Measurements from ENCODE around the gene FOXQ1.

The FOXQ1 gene

DNA sequence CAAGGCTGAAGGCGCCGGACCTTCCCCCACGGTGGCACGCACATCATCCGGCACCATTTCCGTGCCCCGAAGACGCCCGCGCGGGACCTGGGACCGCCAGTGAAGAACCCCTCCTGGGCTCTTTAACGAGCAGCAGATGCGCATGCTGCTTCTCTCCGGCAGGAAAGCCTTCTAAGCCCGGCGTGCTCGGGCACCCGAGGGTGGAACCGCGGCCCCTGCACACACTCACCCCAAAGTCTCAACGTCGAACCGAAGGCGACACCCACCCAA is 240 bp downstream of the FOXQ1 start (continued):
- TF ChIP-seq, protein P1, sequence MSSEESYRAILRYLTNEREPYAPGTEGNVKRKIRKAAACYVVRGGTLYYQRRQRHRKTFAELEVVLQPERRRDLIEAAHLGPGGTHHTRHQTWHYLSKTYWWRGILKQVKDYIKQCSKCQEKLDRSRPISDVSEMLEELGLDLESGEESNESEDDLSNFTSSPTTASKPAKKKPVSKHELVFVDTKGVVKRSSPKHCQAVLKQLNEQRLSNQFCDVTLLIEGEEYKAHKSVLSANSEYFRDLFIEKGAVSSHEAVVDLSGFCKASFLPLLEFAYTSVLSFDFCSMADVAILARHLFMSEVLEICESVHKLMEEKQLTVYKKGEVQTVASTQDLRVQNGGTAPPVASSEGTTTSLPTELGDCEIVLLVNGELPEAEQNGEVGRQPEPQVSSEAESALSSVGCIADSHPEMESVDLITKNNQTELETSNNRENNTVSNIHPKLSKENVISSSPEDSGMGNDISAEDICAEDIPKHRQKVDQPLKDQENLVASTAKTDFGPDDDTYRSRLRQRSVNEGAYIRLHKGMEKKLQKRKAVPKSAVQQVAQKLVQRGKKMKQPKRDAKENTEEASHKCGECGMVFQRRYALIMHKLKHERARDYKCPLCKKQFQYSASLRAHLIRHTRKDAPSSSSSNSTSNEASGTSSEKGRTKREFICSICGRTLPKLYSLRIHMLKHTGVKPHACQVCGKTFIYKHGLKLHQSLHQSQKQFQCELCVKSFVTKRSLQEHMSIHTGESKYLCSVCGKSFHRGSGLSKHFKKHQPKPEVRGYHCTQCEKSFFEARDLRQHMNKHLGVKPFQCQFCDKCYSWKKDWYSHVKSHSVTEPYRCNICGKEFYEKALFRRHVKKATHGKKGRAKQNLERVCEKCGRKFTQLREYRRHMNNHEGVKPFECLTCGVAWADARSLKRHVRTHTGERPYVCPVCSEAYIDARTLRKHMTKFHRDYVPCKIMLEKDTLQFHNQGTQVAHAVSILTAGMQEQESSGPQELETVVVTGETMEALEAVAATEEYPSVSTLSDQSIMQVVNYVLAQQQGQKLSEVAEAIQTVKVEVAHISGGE (tag by site-specific recombination; conservative IDR thresholded peaks at IDR 0.05; ENCODE audit: low read depth): peak; percentile 37
- TF ChIP-seq ZBTB48 (tag by site-specific recombination; IDR thresholded peaks at IDR 0.05): no peak
- TF ChIP-seq ZEB2 (tag by site-specific recombination; IDR thresholded peaks at IDR 0.05): 0 out of 2 replicates have a peak, but pooled peaks have one; percentile 10
- no peak for TF ChIP-seq TCF7L2 (IDR thresholded peaks at IDR 0.05; ENCODE audit: borderline replicate concordance, low read depth, low read length)
- TF ChIP-seq SP2 (tag by site-specific recombination; IDR thresholded peaks at IDR 0.05): no peak
- TF ChIP-seq ZBTB8A (tag by site-specific recombination; IDR thresholded peaks at IDR 0.05): peak; percentile 93
- no peak for TF ChIP-seq ZNF391 (tag by site-specific recombination; IDR thresholded peaks at IDR 0.05; ENCODE audit: borderline replicate concordance, low read depth)
- TF ChIP-seq ZNF747 (tag by site-specific recombination; IDR thresholded peaks at IDR 0.05): no peak
- no peak for TF ChIP-seq ZNF544 (tag by site-specific recombination; IDR thresholded peaks at IDR 0.05)
- TF ChIP-seq ZNF76 (tag by site-specific recombination; IDR thresholded peaks at IDR 0.05; ENCODE audit: borderline replicate concordance, low read depth): peak; percentile 30; the same call in 1 of the 2 replicates
- TF ChIP-seq ZNF223 (tag by site-specific recombination; IDR thresholded peaks at IDR 0.05): no peak
- peak; percentile 35; the same call in 1 of the 2 replicates for TF ChIP-seq ZNF341 (tag by site-specific recombination; IDR thresholded peaks at IDR 0.05; ENCODE audit: low read depth)
- TF ChIP-seq ZNF211 (tag by site-specific recombination; IDR thresholded peaks at IDR 0.05; ENCODE audit: low read depth): no peak
- TF ChIP-seq, protein P2, sequence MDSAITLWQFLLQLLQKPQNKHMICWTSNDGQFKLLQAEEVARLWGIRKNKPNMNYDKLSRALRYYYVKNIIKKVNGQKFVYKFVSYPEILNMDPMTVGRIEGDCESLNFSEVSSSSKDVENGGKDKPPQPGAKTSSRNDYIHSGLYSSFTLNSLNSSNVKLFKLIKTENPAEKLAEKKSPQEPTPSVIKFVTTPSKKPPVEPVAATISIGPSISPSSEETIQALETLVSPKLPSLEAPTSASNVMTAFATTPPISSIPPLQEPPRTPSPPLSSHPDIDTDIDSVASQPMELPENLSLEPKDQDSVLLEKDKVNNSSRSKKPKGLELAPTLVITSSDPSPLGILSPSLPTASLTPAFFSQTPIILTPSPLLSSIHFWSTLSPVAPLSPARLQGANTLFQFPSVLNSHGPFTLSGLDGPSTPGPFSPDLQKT (IDR thresholded peaks at IDR 0.05; ENCODE audit: borderline replicate concordance, low read depth, low read length): no peak
- no peak for TF ChIP-seq ZNF843 (tag by site-specific recombination; IDR thresholded peaks at IDR 0.05)
- TF ChIP-seq PRDM10 (tag by site-specific recombination; IDR thresholded peaks at IDR 0.05): no peak
- TF ChIP-seq ZNF423 (tag by site-specific recombination; IDR thresholded peaks at IDR 0.05): no peak; the same call in 1 of the 2 replicates
- TF ChIP-seq, protein P3, sequence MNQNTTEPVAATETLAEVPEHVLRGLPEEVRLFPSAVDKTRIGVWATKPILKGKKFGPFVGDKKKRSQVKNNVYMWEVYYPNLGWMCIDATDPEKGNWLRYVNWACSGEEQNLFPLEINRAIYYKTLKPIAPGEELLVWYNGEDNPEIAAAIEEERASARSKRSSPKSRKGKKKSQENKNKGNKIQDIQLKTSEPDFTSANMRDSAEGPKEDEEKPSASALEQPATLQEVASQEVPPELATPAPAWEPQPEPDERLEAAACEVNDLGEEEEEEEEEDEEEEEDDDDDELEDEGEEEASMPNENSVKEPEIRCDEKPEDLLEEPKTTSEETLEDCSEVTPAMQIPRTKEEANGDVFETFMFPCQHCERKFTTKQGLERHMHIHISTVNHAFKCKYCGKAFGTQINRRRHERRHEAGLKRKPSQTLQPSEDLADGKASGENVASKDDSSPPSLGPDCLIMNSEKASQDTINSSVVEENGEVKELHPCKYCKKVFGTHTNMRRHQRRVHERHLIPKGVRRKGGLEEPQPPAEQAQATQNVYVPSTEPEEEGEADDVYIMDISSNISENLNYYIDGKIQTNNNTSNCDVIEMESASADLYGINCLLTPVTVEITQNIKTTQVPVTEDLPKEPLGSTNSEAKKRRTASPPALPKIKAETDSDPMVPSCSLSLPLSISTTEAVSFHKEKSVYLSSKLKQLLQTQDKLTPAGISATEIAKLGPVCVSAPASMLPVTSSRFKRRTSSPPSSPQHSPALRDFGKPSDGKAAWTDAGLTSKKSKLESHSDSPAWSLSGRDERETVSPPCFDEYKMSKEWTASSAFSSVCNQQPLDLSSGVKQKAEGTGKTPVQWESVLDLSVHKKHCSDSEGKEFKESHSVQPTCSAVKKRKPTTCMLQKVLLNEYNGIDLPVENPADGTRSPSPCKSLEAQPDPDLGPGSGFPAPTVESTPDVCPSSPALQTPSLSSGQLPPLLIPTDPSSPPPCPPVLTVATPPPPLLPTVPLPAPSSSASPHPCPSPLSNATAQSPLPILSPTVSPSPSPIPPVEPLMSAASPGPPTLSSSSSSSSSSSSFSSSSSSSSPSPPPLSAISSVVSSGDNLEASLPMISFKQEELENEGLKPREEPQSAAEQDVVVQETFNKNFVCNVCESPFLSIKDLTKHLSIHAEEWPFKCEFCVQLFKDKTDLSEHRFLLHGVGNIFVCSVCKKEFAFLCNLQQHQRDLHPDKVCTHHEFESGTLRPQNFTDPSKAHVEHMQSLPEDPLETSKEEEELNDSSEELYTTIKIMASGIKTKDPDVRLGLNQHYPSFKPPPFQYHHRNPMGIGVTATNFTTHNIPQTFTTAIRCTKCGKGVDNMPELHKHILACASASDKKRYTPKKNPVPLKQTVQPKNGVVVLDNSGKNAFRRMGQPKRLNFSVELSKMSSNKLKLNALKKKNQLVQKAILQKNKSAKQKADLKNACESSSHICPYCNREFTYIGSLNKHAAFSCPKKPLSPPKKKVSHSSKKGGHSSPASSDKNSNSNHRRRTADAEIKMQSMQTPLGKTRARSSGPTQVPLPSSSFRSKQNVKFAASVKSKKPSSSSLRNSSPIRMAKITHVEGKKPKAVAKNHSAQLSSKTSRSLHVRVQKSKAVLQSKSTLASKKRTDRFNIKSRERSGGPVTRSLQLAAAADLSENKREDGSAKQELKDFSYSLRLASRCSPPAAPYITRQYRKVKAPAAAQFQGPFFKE (tag by site-specific recombination; IDR thresholded peaks at IDR 0.05; ENCODE audit: borderline replicate concordance): no peak
- TF ChIP-seq SETDB1 (IDR thresholded peaks at IDR 0.05; ENCODE audit: insufficient read length, low read length): no peak
